ENCODE data around the gene GDPD3.

Gene GDPD3

GRCh38 chr16:30095166-30096078 is 17.9 kb downstream of the GDPD3 start:
- no peak for DNase-seq (ENCODE audit: low read depth, low spot score)

GRCh38 chr16:30094541-30095165 is 18.7 kb downstream of the GDPD3 start:
- DNase-seq (ENCODE audit: low read depth, low spot score): no peak

- no peak for DNase-seq (ENCODE audit: low read depth, low spot score)
Measured at GRCh38 chr16:30092373-30093010, 20.8 kb downstream of the GDPD3 start.

- DNase-seq (ENCODE audit: low read depth, low spot score): no peak
Measured at GRCh38 chr16:30091474-30092372, 21.6 kb downstream of the GDPD3 start, which contains the start of gene TBX6. Gene TBX6, minus strand, starts transcription at chr16:30091924. Its CDS starts 731 bp downstream, at chr16:30091193.

- DNase-seq (ENCODE audit: low read depth, low spot score): no peak
Measured at GRCh38 chr16:30090610-30091331, 22.6 kb downstream of the GDPD3 start.

GRCh38 chr16:30088832-30089624 is 24.3 kb downstream of the GDPD3 start:
- no peak for DNase-seq (ENCODE audit: low read depth, low spot score)

GRCh38 chr16:30088237-30088831 is 25.0 kb downstream of the GDPD3 start:
- no peak for DNase-seq (ENCODE audit: low read depth, low spot score)

- no peak for DNase-seq (ENCODE audit: low read depth, low spot score)
Measured at GRCh38 chr16:30087181-30087898, 26.0 kb downstream of the GDPD3 start.

GRCh38 chr16:30086291-30087140 is 26.8 kb downstream of the GDPD3 start:
- DNase-seq (ENCODE audit: low read depth, low spot score): no peak

- no peak for DNase-seq (ENCODE audit: low read depth, low spot score)
Measured at GRCh38 chr16:30085820-30086219, 27.5 kb downstream of the GDPD3 start.

GRCh38 chr16:30085247-30085646 is 28.1 kb downstream of the GDPD3 start:
- no peak for DNase-seq (ENCODE audit: low read depth, low spot score)

- no peak for DNase-seq (ENCODE audit: low read depth, low spot score)
Measured at GRCh38 chr16:30084816-30085159, 28.5 kb downstream of the GDPD3 start.

GRCh38 chr16:30084096-30084815 is 29.1 kb downstream of the GDPD3 start:
- DNase-seq (ENCODE audit: low read depth, low spot score): no peak

- no peak for DNase-seq (ENCODE audit: low read depth, low spot score)
Measured at GRCh38 chr16:30083216-30084055, 29.9 kb downstream of the GDPD3 start.

- no peak for DNase-seq (ENCODE audit: low read depth, low spot score)
Measured at GRCh38 chr16:30082545-30083090, 30.7 kb downstream of the GDPD3 start.

- no peak for DNase-seq (ENCODE audit: low read depth, low spot score)
Measured at GRCh38 chr16:30079480-30079879, 33.9 kb downstream of the GDPD3 start.
